ENCODE measurements around the gene OR8B4.
"Not testable (repeated sequence)": the region's sequence is repeated elsewhere in the genome, so short reads cannot be mapped to it uniquely, and the experiment has no call there.

Gene OR8B4

GRCh38 chr11:124429599-124429998 lies 4.9 kb upstream of the OR8B4 start:
- TF ChIP-seq CTCF (IDR thresholded peaks at IDR 0.05; ENCODE audit: control extremely low read depth, extremely low read depth, low read depth, missing control alignments): no peak
- ChIA-PET CTCF (interaction anchor here (1.0 to 2.1 kb wide), 3 partner anchors 13 to 28 kb away, joined by 3 to 10 read pairs (median 3); no protein-coding TSS in a partner anchor), POLR2A (no interaction called here)
- DNase-seq (ENCODE audit: extremely low spot score): no peak

- CTCF ChIA-PET: interaction anchor here (1.9 to 2.0 kb wide), 2 partner anchors 10 to 46 kb away, joined by 3 to 7 read pairs; no protein-coding TSS in a partner anchor
- no peak for DNase-seq (ENCODE audit: extremely low spot score)
- POLR2A ChIA-PET: no interaction called here
- no peak for TF ChIP-seq CTCF (IDR thresholded peaks at IDR 0.05; ENCODE audit: control extremely low read depth, extremely low read depth, low read depth, missing control alignments)
Observed at GRCh38 chr11:124421043-124421442, 3.6 kb downstream of the OR8B4 start.

GRCh38 chr11:124415356-124415923 lies 9.2 kb downstream of the OR8B4 start:
- ChIA-PET POLR2A (no interaction called here), CTCF (interaction anchor here (0.7 to 3.2 kb wide), 9 partner anchors 11 to 333 kb away, joined by 3 to 14 read pairs (median 3); no protein-coding TSS in a partner anchor)
- DNase-seq (ENCODE audit: extremely low spot score): peak; percentile 25
- TF ChIP-seq CTCF (IDR thresholded peaks at IDR 0.05; ENCODE audit: control extremely low read depth, extremely low read depth, low read depth, missing control alignments): peak; percentile 36

GRCh38 chr11:124409906-124410305 lies 14.8 kb downstream of the OR8B4 start:
- ChIA-PET CTCF (no interaction called here), POLR2A (no interaction called here)
- TF ChIP-seq CTCF (IDR thresholded peaks at IDR 0.05; ENCODE audit: control extremely low read depth, extremely low read depth, low read depth, missing control alignments): no peak
- no peak for DNase-seq (ENCODE audit: extremely low spot score)

GRCh38 chr11:124405581-124405980 lies 19.1 kb downstream of the OR8B4 start:
- ChIA-PET POLR2A (no interaction called here), CTCF (interaction anchor here (1.1 to 2.5 kb wide), 3 partner anchors 11 to 334 kb away, joined by 3 to 7 read pairs (median 5); no protein-coding TSS in a partner anchor)
- TF ChIP-seq CTCF (IDR thresholded peaks at IDR 0.05; ENCODE audit: control extremely low read depth, extremely low read depth, low read depth, missing control alignments): no peak
- no peak for DNase-seq (ENCODE audit: extremely low spot score)

- not testable (repeated sequence) for DNase-seq (ENCODE audit: extremely low spot score)
Observed at GRCh38 chr11:124403186-124403585, 21.5 kb downstream of the OR8B4 start.

GRCh38 chr11:124402326-124402922 lies 22.2 kb downstream of the OR8B4 start:
- peak; percentile 59 for TF ChIP-seq CTCF (IDR thresholded peaks at IDR 0.05; ENCODE audit: control extremely low read depth, extremely low read depth, low read depth, missing control alignments)
- DNase-seq (ENCODE audit: extremely low spot score): peak; percentile 57
- CTCF ChIA-PET: interaction anchor here (0.6 to 3.3 kb wide), 30 partner anchors 8 to 1476 kb away, joined by 3 to 20 read pairs (median 4); no protein-coding TSS in a partner anchor
- POLR2A ChIA-PET: no interaction called here

More at GRCh38 chr11:124403186-124403585, 21.5 kb downstream of the OR8B4 start:
- CTCF ChIA-PET: interaction anchor here (0.7 to 3.3 kb wide), 8 partner anchors 8 to 331 kb away, joined by 3 to 20 read pairs (median 6); no protein-coding TSS in a partner anchor
- POLR2A ChIA-PET: not testable (repeated sequence)

Measured in GM10248 (cell line).